ENCODE data around the gene DEF6.

The DEF6 gene, protein sequence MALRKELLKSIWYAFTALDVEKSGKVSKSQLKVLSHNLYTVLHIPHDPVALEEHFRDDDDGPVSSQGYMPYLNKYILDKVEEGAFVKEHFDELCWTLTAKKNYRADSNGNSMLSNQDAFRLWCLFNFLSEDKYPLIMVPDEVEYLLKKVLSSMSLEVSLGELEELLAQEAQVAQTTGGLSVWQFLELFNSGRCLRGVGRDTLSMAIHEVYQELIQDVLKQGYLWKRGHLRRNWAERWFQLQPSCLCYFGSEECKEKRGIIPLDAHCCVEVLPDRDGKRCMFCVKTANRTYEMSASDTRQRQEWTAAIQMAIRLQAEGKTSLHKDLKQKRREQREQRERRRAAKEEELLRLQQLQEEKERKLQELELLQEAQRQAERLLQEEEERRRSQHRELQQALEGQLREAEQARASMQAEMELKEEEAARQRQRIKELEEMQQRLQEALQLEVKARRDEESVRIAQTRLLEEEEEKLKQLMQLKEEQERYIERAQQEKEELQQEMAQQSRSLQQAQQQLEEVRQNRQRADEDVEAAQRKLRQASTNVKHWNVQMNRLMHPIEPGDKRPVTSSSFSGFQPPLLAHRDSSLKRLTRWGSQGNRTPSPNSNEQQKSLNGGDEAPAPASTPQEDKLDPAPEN

DNA sequence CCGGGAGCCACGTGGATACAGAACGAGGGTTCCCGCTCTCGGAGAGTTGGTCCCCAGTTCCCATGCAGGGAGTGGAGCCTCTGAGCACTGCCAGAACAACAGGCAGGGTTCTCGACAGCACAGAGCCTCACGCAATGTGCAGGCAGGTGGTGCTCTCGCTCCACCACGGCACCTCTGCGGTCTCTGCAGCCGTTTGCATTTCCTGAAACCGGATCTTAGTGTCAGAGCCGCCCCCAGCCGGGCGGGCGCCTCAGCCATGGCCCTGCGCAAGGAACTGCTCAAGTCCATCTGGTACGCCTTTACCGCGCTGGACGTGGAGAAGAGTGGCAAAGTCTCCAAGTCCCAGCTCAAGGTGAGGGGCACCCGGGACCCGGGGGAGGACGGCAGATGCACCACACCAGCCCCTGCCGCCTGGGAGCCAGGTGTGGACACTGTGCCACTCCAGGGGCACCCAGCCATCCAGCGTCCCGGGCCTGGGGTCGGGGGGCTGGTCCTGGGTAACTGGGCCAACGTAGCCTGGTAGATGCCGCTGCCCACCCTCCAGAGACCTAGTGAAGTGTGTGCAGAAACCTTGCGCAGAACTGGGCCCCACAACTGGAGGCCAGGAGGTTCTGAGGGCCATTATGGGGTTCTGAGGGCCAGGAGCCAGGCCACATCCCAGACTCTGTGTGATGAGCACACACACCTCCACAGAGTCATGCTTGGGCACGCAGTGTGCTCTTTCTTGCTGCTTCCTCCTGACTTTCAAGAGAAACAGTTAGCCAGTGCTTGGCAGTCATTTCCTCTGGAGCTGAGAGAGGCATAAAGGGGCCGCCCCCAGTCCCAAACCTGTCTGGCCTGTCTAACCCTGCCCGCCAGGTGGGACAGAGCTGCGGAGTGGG lies at the start of gene DEF6:
TSS of gene DEF6 (plus strand) at position 218 of the 881 bp plus-strand sequence. CDS start at position 257, 39 bp downstream.
- DNase-seq = no peak

DNA sequence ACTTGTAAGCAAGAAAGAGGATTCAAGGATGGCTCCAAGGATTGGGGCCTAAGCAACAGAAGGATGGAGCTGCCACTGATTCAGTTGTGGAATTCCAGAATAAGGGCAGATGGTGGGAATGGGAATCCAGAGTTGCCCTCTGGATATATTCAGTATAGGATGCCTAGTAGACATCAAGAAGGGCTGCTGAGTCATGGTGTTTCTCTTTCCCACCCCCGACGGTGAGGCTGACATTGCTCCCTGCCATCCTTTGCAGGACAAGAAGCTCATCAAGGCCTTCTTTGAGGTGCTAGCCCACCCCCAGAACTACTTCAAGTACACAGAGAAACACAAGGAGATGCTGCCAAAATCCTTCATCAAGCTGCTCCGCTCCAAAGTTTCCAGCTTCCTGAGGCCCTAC lies 49.3 kb upstream of the DEF6 start:
- no peak for DNase-seq

DNA sequence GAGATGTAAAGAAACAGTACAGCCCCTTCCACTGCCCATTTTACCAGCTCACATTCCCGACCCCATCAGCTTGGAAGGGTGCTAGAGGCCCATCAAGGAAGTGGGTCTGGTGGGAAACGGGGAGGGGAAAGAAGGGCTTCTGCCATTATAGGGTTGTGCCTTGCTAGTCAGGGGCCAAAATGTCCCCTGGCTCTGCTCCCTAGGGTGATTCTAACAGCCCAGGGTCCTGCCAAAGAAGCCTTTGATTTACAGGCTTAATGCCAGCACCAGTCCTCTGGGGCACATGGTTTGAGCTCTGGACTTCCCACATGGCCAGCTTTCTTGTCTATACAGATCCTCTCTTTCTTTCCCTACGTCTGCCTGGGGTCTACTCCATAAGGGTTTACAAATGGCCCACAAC lies 48.7 kb upstream of the DEF6 start:
- no peak for DNase-seq

DNA sequence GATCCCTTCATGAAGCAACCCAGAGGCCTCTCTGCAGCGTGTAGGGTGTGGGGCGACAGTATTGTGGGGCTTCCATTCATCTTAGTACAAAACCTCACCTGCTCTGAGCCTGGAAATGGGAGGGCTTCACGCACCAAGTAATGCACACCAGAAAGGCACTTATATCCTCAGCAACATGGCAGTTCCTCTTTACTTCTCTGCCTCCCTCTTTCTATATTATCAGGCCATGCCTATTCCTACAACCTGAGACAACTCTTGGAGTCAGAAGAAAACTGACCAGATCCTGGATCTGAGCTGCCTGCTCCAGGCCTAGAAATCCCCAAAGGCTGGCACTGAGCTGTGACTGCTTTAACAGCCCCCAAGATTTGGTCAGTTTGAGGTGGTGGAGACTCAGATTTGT lies 45.7 kb upstream of the DEF6 start:
- no peak for DNase-seq

DNA sequence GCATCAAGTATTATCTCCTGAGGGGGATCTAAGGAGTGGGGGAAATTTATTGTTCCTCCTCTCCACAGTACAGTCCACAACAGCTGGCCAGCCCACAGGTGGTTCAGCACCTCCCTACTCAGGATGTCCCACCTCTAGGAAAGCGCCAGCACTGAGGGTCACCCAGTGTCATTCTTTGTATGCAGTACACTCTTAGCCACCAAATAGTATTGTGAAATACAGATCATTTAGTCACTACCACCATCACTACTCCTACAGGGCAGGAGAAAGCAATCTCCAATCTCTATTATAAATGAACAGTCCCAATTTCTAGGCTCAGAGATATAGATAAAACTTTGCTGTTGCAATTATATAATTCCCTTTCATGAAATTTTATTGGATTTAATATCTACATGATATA lies 44.4 kb upstream of the DEF6 start:
- DNase-seq = no peak

DNA sequence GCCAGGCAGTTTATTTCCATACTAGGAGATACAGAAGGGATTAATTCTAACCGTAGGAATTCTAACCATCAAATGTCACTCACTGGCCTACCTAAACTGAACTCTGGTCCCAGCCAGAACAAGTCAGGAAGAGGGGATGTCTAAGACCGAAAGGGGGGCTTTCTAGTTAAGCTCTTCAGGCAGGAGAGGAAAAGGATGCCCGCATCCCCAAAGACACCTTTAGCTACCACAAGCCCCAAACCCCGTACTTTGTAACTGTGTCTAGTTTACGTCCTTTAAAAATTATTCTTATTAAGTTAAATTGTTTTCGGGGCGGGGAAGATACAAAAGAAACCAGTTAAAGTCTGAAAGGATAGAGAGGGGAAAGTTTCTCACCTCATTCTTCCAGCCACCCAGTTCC lies 39.3 kb upstream of the DEF6 start:
- no peak for DNase-seq

DNA sequence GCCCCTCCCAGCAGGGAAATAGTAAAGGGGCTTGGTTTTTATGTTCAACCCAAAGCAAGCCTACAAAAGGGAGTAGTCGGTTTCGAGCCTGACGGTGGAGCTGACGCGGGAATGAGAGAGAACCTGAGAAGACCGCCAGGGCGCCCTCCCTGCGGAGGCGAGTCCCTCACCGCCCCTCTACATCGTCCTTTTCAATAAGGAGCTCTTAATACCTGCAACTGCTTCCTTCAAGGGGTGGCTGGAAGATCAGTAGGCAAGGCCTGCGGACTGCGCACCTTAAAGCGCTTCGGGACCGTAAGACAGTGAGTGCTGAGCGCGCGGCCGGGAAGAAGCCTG lies 38.8 kb upstream of the DEF6 start:
- DNase-seq = no peak

DNA sequence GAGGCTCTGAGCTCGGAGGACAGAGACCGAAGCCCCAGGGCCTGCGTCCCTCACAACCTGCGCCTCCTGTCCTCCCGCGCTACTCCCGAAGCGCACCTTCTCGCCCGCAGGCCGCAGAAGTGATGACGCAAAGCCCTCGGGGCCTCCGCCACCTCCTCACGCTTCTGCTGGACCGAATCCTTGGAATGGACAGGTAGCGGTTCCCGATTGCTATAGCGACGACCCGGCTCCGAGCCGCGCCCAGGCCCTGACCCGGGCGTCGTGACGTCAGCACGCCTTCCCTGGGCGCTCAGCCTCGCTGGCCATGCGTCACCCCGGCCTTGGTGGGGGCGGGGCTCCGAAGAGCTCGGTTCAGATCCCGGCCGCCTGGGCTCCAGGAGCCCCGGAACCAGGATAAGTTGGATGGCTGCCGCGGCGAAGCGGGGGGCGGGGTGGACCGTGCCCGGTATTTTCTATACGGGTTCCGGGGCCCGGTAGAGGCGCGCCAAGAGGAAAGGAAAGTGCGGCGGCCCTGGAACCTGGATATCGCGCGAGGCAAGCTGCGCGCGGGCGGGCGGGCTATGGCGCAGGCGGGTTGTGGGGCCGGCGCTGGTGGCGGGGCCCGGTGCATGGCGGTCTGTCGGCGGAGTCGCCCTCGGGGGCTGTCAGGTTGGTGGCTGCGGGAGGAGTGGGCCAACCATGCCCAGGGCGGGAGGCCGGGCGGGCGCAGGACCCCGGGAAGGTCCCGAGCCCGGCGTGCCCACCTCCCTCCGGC lies 38.2 kb upstream of the DEF6 start, which contains the start of gene ZNF76:
TSS of gene ZNF76 (plus strand) at position 542 of the 754 bp plus-strand sequence. CDS start 21,417 bp downstream, outside the sequence.
- peak; percentile 97 for DNase-seq

DNA sequence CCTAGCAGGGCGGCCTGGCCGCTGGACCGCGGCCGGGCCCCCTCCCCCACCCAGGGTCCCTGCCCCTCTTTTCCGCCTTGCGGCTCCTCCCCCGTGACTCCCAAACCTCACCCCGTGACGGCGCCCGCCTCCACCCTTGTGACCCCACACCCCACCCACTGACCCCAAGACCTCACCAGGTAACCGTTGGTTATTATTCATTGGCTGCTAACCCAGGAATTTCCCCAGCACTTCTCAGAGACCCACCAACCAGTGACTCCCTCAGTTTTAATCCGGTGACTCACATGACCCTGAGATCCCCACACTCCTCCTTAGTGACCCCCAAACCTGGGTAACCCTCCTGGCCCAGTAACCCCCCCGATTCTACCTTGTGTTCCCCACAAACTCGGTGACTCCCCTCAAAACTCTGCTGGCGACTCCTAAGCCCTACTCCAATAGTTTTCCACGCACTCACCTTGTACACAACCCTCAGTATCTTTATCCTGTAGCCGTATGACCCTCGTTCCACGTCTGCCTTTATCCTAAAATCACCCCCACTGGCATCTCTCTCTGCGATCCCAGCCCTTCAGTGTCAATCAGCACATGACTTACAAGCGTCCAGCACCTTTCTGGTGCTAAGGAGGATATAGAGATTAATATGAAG lies 37.5 kb upstream of the DEF6 start:
- peak; percentile 30 for DNase-seq

DNA sequence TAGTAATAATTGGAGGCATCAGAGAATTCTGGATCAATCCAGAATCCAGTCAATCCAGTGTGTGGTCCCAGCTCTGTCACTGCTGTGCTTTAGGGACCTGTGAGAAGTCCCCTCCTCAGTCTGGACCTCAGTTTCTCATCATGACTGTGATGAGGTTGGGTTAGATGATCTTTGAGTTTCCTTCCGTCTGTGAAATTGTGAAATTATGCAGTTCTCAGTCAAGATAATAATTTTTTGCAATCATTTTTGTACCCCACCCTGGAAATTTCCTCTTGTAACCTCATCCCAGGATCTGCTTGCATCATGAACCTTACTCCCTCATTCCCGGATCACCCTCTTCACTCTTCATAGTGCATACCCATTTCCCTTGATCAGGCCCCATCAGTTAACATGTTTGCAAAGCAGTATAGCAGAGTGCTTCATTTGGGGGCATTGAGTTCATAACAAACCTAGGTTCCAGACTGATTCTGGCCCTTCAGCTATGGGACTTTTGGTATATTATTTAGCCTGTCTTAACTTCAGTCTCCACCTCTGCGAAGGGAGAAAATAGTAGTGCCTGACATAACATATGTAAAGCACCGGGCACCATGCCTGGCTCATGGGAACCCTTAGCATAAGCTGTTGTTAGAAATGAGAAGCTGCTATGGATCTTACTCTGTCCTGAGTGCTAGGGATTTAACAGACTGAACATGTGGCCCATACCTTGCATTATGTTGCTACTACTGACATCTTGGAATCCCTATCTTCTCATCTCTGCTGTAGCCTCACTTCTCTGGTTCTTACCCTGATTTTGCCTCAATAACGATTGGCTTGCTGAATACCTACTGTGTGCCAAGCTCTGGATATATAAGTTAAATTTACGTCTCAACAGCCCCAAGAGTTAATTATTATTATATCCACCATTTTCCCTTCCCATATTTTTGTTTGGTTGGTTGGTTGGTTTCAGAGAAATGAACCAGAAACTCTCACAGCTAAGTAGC lies 36.7 kb upstream of the DEF6 start:
- no peak for DNase-seq

DNA sequence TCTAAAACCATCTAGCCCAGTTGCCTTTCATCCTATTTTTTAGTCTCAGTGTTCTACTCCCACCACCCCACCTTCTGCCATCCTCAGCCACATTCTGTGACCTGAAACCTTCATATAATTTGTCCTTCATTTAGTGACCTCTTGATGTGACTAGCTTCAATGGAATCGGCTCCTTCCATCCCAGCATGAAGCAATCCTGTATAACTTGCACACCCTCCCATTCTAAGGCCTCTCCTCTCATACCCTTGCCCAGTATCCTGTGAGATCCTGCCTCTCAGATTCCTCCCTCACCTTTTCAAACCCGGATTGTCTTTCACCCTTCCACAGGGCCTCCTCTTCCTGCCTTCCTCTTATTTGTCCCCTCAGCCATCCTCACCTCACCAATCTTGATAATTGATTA lies 35.0 kb upstream of the DEF6 start:
- no peak for DNase-seq

DNA sequence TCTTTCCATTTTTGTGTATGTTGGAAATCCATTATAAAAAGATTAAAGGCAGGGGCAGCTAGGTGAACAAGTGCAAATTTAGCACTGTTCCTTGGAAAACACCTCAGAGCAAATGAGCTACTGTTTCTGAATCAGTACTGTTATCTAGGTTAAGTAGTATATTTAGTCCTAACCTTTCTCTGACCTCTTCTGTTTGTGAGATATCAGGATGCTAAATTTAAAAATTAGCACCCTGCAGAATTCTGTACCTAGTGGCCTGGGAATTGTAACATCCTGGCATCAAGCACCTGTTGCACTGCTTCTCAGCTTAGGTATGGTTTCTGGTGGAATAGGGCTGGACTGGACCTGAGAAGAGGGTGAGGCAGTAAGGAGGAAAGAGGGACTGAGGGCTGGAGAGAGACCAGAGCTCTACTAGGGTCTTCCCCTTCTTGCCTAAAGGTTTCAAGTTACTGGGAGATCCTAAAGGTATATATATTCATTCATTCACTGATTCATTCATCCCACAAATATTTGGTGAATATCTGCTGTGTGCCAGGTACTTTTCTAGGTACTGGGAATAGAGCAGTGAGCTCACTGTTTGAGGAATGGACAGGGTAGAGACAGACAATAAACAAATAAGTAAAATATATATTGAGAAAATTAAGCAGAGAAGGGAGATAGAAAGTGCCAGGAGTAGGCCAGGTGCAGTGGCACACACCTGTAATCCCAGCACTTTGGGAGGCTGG lies 32.9 kb upstream of the DEF6 start:
- DNase-seq = no peak

DNA sequence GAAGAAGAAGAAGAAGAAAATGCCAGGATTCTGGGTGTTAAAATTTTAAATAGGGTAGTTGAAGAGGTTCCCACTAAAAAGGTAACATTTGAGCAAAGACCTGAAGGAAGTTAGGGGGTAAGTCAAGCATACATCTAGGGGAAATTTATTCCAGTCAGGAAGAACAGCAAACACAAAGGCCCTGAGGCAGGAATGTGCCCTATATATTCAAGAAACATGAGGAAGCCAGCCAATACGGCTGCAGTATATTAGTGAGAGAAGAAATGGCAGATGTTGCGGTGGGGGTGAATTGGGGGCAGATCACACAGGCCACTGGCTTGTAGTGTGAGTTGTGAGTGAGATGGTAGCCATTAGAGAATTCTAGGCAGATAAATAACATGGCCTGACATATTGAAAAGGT lies 32.1 kb upstream of the DEF6 start:
- DNase-seq = no peak

DNA sequence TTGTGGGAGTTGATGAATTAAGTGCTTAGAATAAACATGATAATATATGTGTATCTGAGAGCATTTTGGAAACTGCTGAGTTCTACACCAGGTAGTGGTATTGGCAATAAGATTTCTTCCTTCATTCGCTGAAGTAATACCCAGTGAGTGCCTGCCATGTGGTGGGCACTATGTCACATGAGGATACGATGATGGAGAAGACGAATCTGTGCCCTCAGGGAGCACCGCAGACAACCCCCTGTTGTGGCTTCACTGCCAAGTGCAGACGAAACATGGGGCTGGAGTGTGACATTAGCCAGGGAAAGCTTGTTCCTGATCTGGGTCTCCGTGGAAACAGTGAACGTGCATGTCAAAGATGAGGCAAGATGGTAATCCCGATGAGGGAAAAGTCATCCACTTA lies 30.2 kb upstream of the DEF6 start:
- DNase-seq = no peak

DNA sequence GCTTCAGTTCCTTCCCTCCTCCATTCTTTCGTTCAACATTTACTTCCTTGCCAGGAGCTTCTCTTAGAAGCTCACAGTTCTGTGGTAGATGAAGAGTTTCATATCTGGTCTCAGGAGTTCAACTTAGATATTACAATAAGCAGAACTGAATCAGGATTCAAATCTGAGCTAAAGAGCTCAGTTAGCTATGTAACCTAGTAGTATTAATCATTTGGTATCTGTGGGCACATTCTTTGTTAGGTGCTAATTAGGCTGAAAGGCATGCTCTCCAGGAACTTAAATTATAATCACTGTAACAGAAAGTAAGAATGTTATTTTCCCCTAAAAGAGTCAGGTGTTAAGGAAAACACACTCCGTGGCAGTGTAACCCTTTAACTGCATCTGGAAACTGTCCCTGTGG lies 29.7 kb upstream of the DEF6 start:
- no peak for DNase-seq

DNA sequence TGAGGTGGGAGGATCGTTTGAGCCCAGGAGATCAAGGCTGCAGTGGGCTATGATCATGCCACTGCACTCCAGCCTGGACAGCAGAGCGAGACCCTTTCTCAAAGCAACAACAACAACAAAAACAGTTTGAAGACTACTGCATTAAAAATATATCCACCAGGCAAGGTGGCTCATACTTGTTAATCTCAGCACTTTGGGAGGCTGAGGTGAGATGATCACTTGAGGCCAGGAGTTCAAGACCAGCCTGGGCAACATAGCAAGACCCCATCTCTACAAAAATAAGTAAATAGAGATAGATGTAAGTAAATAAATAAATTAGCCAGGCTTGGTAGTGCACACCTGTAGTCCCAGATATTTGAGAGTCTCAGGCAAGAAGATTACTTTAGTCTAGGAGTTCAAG lies 25.6 kb upstream of the DEF6 start:
- no peak for DNase-seq

DNA sequence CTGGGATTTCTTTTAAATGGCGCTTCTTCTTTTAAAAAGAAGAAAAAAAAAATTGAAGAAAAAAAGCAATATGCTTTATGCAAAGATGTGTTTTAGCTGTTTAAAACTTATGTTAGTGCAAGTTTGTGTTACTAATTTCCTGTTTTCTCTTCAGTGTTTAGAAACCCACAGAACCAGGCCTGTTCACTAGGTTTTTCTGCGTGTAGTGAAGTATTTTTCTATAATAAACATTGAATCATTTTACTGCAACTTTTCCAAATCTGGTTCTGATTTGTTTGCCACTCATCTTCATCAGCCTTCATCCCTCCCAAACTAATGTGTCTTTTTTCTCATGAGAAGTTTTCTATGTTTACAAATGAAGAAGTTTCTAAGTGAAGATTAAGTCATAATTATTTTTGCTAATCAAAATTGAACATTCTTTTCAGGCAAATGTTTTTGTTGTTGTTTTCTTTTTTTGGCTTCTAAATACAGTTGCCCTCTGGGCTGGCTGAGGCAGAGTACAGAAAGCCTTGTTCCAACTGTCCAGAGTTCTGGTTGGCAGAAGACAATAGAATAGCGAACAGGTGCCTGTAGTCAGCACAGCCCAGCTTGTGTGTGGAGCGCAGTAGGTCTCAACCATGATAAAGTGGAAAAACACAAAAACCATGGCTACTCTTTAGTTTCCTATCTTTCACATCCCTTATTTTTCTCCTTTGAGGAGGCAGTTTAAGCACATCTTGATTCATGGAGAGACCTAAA lies 23.6 kb upstream of the DEF6 start:
- DNase-seq = no peak

DNA sequence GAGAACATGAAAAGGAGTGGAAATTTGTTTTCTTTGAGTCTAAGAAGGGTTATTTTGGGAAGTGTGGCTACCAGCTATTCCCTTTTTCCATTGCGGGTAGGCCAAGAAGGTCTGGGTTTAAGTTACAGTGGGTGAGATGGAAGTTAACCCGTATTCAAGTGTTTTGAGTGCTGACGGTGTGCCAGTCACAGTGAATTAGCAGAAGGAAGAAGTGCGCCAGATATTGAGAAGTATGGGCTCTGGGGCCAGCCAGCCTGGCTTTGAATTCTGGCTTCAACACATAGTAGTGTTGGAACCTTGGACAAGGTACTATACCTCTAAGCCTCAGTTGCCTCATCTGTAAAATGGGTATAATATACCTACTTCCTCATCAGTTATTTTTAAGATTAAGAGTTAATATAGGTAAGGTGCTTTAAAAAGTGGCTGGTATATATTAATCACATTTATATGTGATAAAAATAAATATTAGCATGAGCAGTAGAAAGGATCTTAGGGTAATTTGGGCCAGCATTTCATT lies 21.8 kb upstream of the DEF6 start:
- no peak for DNase-seq

DNA sequence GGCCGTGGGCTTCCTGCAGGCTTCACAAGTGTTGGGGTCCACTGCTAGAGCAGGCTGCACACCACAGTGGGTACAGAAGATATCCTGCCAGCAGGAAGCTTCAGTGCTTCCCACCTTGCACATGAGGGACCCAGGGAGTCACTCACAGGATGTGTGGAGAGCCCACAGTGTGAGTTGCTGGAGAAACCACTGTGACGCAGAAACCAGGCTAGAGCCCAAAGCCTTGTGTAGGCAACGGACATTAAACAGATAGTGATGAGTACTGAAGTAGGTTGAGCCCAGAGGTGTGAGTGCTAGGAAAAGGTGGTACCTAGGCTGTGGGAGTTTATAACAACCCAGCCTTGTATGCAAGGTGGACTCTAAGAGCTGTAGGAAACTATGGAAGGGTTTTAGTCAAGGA lies 18.9 kb upstream of the DEF6 start:
- no peak for DNase-seq

All from NCI-H774 (cell line).